Measurements from ENCODE around the gene PRKRIP1. TPM values are rescaled to one million over a fixed set of nuclear protein-coding genes. Genes with fewer than 3 reads are reported as not detected.

PRKRIP1 gene
- total and polyA plus RNA-seq, 4 donors, result 14.6 to 29.2 (median 23.6) TPM

DNA sequence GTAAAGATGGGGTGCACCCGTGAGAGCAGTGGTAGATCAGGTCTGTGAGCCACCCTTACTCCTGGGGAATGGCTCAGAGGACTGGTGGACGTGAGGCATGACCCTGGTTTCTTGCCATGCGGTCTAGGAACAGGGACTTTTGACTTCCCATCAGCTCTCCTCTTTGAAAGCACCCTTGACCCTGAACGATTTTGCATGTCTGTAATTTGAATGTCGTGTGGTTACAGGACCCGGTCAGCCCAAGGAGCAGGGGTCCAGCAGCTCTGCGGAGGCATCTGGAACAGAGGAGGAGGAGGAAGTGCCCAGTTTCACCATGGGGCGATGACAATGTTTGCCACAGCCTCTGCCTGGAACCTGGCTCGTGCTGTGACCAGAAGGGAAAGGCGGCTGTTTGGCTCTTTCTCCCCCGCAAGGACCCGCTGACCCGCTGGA, 28.6 kb downstream of the PRKRIP1 start:
- Histone ChIP-seq H3K9ac (ENCODE audit: insufficient read depth in 1 of 2, low read length in 2 of 2) (no peak overlapping the region), H3K27me3 (ENCODE audit: control insufficient read depth in 3 of 3, insufficient read depth in 3 of 3, low read length in 2 of 3) (no peaks in the 10 kb centered on the region), H3K4me1 (ENCODE audit: control insufficient read depth in 5 of 5, insufficient read depth in 5 of 5, low read length in 5 of 5) (peaks cover 0 to 7% (median 0%) of the 10 kb centered on the region in 5 donors), H3K9me3 (ENCODE audit: control insufficient read depth in 4 of 4, insufficient read depth in 3 of 4, low read length in 3 of 4) (peaks cover 0 to 2% (median 0%) of the 10 kb centered on the region in 4 donors), H3K36me3 (ENCODE audit: control insufficient read depth in 4 of 4, insufficient read depth in 4 of 4, low read length in 4 of 4) (peaks cover 5 to 29% (median 17%) of the 10 kb centered on the region in 4 donors), H3K27ac (ENCODE audit: low read depth in 1 of 2, low read length in 1 of 2) (peak overlapping the region in 1 of 2 donors; percentile 75), H3K4me3 (no peak overlapping the region)
- 53 to 66% methylated on average over 10 to 13 of the region's 13 CpGs for WGBS, 2 donors
- ATAC-seq (ENCODE audit: insufficient read depth, low FRiP score) (no peak), DNase-seq (no peak)
- TF ChIP-seq, protein P1, sequence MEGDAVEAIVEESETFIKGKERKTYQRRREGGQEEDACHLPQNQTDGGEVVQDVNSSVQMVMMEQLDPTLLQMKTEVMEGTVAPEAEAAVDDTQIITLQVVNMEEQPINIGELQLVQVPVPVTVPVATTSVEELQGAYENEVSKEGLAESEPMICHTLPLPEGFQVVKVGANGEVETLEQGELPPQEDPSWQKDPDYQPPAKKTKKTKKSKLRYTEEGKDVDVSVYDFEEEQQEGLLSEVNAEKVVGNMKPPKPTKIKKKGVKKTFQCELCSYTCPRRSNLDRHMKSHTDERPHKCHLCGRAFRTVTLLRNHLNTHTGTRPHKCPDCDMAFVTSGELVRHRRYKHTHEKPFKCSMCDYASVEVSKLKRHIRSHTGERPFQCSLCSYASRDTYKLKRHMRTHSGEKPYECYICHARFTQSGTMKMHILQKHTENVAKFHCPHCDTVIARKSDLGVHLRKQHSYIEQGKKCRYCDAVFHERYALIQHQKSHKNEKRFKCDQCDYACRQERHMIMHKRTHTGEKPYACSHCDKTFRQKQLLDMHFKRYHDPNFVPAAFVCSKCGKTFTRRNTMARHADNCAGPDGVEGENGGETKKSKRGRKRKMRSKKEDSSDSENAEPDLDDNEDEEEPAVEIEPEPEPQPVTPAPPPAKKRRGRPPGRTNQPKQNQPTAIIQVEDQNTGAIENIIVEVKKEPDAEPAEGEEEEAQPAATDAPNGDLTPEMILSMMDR (IDR thresholded peaks at IDR 0.05; ENCODE audit: control extremely low read depth, extremely low read depth), result no peak

DNA sequence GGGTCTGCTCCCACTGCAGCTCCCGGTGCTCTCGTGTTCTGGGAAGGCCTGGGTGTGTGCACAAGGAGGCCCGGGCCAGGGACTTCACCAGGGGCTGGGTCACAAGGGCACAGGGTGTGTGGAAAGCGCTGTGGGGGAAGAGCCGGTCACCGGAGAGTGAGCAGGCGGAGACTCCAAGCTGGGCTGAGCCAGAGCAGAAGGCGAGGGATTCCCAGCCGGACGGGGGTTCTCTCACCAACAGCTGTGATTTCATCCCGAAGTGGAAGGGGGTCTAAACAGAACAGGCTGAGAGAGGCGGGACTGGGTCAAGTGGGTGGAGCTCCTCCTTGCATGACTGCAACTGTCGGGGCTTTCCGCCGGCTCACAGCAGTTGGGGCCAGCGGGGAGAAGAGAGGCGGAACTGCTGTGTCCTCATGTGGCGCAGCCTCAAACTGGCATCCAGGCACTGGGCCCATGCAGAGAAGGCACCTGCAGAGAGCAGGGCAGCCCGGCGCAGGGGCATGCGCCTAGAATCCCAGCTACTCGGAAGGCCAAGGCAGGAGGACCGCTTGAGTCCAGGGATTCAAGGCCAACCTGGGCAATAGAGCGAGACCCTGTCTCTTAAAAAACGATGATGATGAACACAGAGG, 29.6 kb downstream of the PRKRIP1 start:
- Histone ChIP-seq H3K27ac (ENCODE audit: low read depth in 1 of 2, low read length in 1 of 2) (peak overlapping the region in 1 of 2 donors; percentile 75), H3K36me3 (ENCODE audit: control insufficient read depth in 4 of 4, insufficient read depth in 4 of 4, low read length in 4 of 4) (peaks cover 5 to 29% (median 15%) of the 10 kb centered on the region in 4 donors), H3K9me3 (ENCODE audit: control insufficient read depth in 4 of 4, insufficient read depth in 3 of 4, low read length in 3 of 4) (peaks cover 0 to 2% (median 0%) of the 10 kb centered on the region in 4 donors), H3K9ac (ENCODE audit: insufficient read depth in 1 of 2, low read length in 2 of 2) (no peak overlapping the region), H3K27me3 (ENCODE audit: control insufficient read depth in 3 of 3, insufficient read depth in 3 of 3, low read length in 2 of 3) (no peaks in the 10 kb centered on the region), H3K4me3 (no peak overlapping the region), H3K4me1 (ENCODE audit: control insufficient read depth in 5 of 5, insufficient read depth in 5 of 5, low read length in 5 of 5) (peaks cover 0 to 7% (median 0%) of the 10 kb centered on the region in 5 donors)
- TF ChIP-seq, protein P1 (IDR thresholded peaks at IDR 0.05; ENCODE audit: control extremely low read depth, extremely low read depth), result no peak
- peak; percentile 60 for ATAC-seq (ENCODE audit: insufficient read depth, low FRiP score)
- DNase-seq, result no peak
- WGBS, 2 donors, result 36 to 59% methylated on average over 24 to 25 of the region's 25 CpGs

DNA sequence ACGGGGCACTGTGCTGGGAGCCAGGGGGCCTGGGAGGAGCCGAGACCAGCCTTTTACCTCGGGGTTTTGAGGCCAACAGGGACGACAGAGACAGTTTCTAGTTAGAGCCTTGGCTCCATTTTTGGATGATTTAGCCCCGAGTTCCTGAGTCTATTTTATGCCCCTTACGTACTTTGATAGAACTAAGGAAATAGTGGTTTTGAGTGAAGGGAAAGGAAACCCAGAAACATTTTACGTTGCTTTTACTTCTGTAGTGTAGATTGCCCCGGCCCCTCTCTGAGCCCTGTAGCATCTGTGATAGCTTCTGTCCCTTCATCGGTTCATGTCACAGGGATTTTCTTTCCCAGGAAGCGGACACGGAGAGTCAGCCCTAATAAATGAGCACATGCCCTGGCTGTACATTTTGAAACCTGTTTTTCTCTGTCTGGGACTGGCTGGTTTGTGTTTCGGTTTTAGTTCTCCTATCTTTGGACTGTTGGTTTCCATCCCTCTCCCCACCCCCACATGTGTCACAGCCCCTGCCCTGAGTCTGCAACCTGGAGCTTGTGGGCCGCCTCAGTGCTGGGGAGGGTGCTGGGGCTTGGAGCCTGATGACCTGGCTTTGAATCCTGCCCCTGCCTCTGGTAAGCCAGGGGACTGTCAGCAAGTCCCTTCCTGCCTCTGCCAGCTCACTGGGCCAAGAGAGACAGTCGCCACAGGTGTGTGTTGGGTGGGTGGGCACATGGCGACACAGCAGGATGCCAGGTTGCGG, 30.3 kb downstream of the PRKRIP1 start:
- DNase-seq, result no peak
- 38 to 64% methylated on average over 16 of the region's 16 CpGs for WGBS, 2 donors
- H3K27me3 ChIP-seq (ENCODE audit: control insufficient read depth in 3 of 3, insufficient read depth in 3 of 3, low read length in 2 of 3), result no peaks in the 10 kb centered on the region
- H3K36me3 ChIP-seq (ENCODE audit: control insufficient read depth in 4 of 4, insufficient read depth in 4 of 4, low read length in 4 of 4), result peaks cover 5 to 29% (median 15%) of the 10 kb centered on the region in 4 donors
- H3K9me3 ChIP-seq (ENCODE audit: control insufficient read depth in 4 of 4, insufficient read depth in 3 of 4, low read length in 3 of 4), result peaks cover 0 to 2% (median 0%) of the 10 kb centered on the region in 4 donors
- TF ChIP-seq, protein P1 (IDR thresholded peaks at IDR 0.05; ENCODE audit: control extremely low read depth, extremely low read depth), result no peak
- H3K27ac ChIP-seq (ENCODE audit: low read depth in 1 of 2, low read length in 1 of 2), result peak overlapping the region in 1 of 2 donors; percentile 75
- peak; percentile 50 for ATAC-seq (ENCODE audit: insufficient read depth, low FRiP score)
- H3K4me3 ChIP-seq, result no peak overlapping the region
- no peak overlapping the region for H3K9ac ChIP-seq (ENCODE audit: insufficient read depth in 1 of 2, low read length in 2 of 2)
- peaks cover 0 to 7% (median 0%) of the 10 kb centered on the region in 5 donors for H3K4me1 ChIP-seq (ENCODE audit: control insufficient read depth in 5 of 5, insufficient read depth in 5 of 5, low read length in 5 of 5)
